Peyer's patch (tissue), 4 donors: Measurements from ENCODE around the gene SLC33A1.

ENCODE experiments used
- POLR2A ChIP-seq, 2 donors: fragments of 450-650 bp; IDR thresholded peaks; one replicate each; pipeline ENCODE4 v1.5.1; 2017; ENCODE audit warnings: antibody characterized with exemption in 2 of 2, mild to moderate bottlenecking in 2 of 2, moderate library complexity in 2 of 2
- TF ChIP-seq, protein P1 (sequence below), 6 experiments: fragments of 450-650 bp in 4 of 6; fragments of 200-600 bp in 2 of 6; sonication (generic) in 1 of 6; IDR thresholded peaks; one replicate each; pipeline ENCODE4 v1.5.1; 2017 to 2019; ENCODE audit warnings: antibody characterized with exemption in 6 of 6, mild to moderate bottlenecking in 3 of 6, moderate library complexity in 1 of 6

DNA sequence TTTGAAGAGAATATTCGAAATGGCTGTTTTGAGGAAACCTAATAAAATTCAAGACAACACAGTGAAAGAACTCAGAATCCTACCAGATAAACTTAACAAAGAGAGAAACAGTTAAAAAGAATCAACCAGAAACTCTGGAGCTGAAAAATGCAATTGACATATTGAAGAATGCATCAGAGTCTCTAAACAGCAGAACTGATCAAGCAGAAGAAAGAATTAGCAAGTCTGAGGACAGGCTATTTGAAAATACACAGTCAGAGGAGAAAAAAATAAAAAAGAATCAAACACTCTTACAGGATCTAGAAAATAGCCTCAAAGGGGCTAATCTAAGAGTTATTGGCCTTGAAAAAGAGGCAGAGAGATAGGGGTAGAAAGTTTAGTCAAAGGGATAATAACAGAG lies 61.7 kb downstream of the SLC33A1 start:
- no peak for TF ChIP-seq POLR2A (IDR thresholded peaks at IDR 0.05)
- TF ChIP-seq, protein P1, sequence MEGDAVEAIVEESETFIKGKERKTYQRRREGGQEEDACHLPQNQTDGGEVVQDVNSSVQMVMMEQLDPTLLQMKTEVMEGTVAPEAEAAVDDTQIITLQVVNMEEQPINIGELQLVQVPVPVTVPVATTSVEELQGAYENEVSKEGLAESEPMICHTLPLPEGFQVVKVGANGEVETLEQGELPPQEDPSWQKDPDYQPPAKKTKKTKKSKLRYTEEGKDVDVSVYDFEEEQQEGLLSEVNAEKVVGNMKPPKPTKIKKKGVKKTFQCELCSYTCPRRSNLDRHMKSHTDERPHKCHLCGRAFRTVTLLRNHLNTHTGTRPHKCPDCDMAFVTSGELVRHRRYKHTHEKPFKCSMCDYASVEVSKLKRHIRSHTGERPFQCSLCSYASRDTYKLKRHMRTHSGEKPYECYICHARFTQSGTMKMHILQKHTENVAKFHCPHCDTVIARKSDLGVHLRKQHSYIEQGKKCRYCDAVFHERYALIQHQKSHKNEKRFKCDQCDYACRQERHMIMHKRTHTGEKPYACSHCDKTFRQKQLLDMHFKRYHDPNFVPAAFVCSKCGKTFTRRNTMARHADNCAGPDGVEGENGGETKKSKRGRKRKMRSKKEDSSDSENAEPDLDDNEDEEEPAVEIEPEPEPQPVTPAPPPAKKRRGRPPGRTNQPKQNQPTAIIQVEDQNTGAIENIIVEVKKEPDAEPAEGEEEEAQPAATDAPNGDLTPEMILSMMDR (IDR thresholded peaks at IDR 0.05): no peak
